ENCODE measurements around the gene OR4K5. TPM values are rescaled to one million over a fixed set of nuclear protein-coding genes. Genes with fewer than 3 reads are reported as not detected.

Gene OR4K5
- total and polyA plus RNA-seq, 12 donors: not detected

Other genes starting within 250 kb of the OR4K5 start
- not detected for gene OR11H2, start 206.7 kb upstream of the OR4K5 start, total RNA-seq
- not detected for gene OR11H2, start 206.7 kb upstream of the OR4K5 start, polyA plus RNA-seq
- gene OR4Q3, start 177.0 kb upstream of the OR4K5 start, total RNA-seq: not detected
- not detected for gene OR4Q3, start 177.0 kb upstream of the OR4K5 start, polyA plus RNA-seq
- gene OR4M1, start 147.1 kb upstream of the OR4K5 start, total RNA-seq: not detected
- not detected for gene OR4M1, start 147.1 kb upstream of the OR4K5 start, polyA plus RNA-seq
- gene OR4N2, start 116.8 kb upstream of the OR4K5 start, total RNA-seq: not detected
- not detected for gene OR4N2, start 116.8 kb upstream of the OR4K5 start, polyA plus RNA-seq
- not detected for gene OR4K2, start 45.5 kb upstream of the OR4K5 start, total RNA-seq
- gene OR4K2, start 45.5 kb upstream of the OR4K5 start, polyA plus RNA-seq: not detected
- gene OR4K1, start 10.3 kb downstream of the OR4K5 start, total RNA-seq: not detected
- not detected for gene OR4K1, start 10.3 kb downstream of the OR4K5 start, polyA plus RNA-seq
- gene OR4K15, start 55.0 kb downstream of the OR4K5 start, total RNA-seq: not detected
- not detected for gene OR4K15, start 55.0 kb downstream of the OR4K5 start, polyA plus RNA-seq
- not detected for gene OR4Q2, start 81.6 kb downstream of the OR4K5 start, total RNA-seq
- not detected for gene OR4Q2, start 81.6 kb downstream of the OR4K5 start, polyA plus RNA-seq
- not detected for gene OR4K14, start 98.7 kb downstream of the OR4K5 start, total RNA-seq
- gene OR4K14, start 98.7 kb downstream of the OR4K5 start, polyA plus RNA-seq: not detected
- gene OR4K13, start 115.4 kb downstream of the OR4K5 start, total RNA-seq: not detected
- gene OR4K13, start 115.4 kb downstream of the OR4K5 start, polyA plus RNA-seq: not detected
- gene OR4L1, start 139.4 kb downstream of the OR4K5 start, total RNA-seq: not detected
- gene OR4L1, start 139.4 kb downstream of the OR4K5 start, polyA plus RNA-seq: not detected
- not detected for gene OR4K17, start 190.1 kb downstream of the OR4K5 start, total RNA-seq
- gene OR4K17, start 190.1 kb downstream of the OR4K5 start, polyA plus RNA-seq: not detected
- gene OR4N5, start 218.2 kb downstream of the OR4K5 start, total RNA-seq: not detected
- gene OR4N5, start 218.2 kb downstream of the OR4K5 start, polyA plus RNA-seq: not detected

Data from heart right ventricle (tissue), 12 donors.